SK-N-SH treated with all-trans-retinoic acid at 6 μM for 48 hours (cell line): ENCODE results near the gene C9orf78.

Source experiments
- ARNTL ChIP-seq: fragments of 450-650 bp; formaldehyde crosslinking; IDR thresholded peaks from 2 replicates; pipeline ENCODE4 v1.5.0; 2020; ENCODE audit warnings: low read depth, mild to moderate bottlenecking, moderate library complexity, borderline replicate concordance
- BACH2 ChIP-seq: fragments of 250-450 bp; sonication (Bioruptor Pico); IDR thresholded peaks from 2 replicates; pipeline ENCODE4 v1.9.0; 2021; ENCODE audit warnings: mild to moderate bottlenecking, borderline replicate concordance
- CREB5 ChIP-seq: fragments of 250-450 bp; sonication (Bioruptor Pico); IDR thresholded peaks from 2 replicates; pipeline ENCODE4 v1.5.1; 2020; ENCODE audit warnings: low read depth, mild to moderate bottlenecking, moderate library complexity
- ISL1 ChIP-seq: fragments of 250-450 bp; sonication (Bioruptor Pico); IDR thresholded peaks from 2 replicates; pipeline ENCODE4 v2.1.2; 2022; ENCODE audit warnings: mild to moderate bottlenecking, moderate library complexity
- OSR1 ChIP-seq: fragments of 250-450 bp; sonication (Bioruptor Pico); IDR thresholded peaks from 2 replicates; pipeline ENCODE4 v1.8.0; 2022; ENCODE audit warnings: moderate library complexity, mild to moderate bottlenecking, inconsistent platforms
- PPARA ChIP-seq: fragments of 250-450 bp; sonication (Bioruptor Pico); IDR thresholded peaks from 2 replicates; pipeline ENCODE4 v1.5.0; 2020; ENCODE audit warnings: mild to moderate bottlenecking, borderline replicate concordance
- RARB ChIP-seq: fragments of 250-450 bp; sonication (Bioruptor Pico); IDR thresholded peaks from 2 replicates; pipeline ENCODE4 v1.8.0; 2021; ENCODE audit warnings: mild to moderate bottlenecking, moderate library complexity
- TCF4 ChIP-seq: fragments of 250-450 bp; sonication (Bioruptor Pico); IDR thresholded peaks from 2 replicates; pipeline ENCODE4 v1.8.0; 2021; ENCODE audit warnings: mild to moderate bottlenecking, moderate library complexity, borderline replicate concordance
- TOX ChIP-seq: fragments of 250-450 bp; sonication (Bioruptor Pico); IDR thresholded peaks from 2 replicates; pipeline ENCODE4 v1.8.0; 2021; ENCODE audit warnings: mild to moderate bottlenecking, moderate library complexity, borderline replicate concordance
- ZFP30 ChIP-seq: fragments of 450-650 bp; formaldehyde crosslinking; IDR thresholded peaks from 2 replicates; pipeline ENCODE4 v1.5.0; 2022; ENCODE audit warnings: mild to moderate bottlenecking, moderate library complexity
- ZNF8 ChIP-seq: fragments of 450-650 bp; formaldehyde crosslinking; IDR thresholded peaks from 2 replicates; pipeline ENCODE4 v1.5.0; 2020; ENCODE audit warnings: mild to moderate bottlenecking, moderate library complexity
- TF ChIP-seq, protein P1 (sequence below): fragments of 250-450 bp; sonication (Bioruptor Pico); IDR thresholded peaks from 2 replicates; pipeline ENCODE4 v1.8.0; 2020; ENCODE audit warnings: mild to moderate bottlenecking, moderate library complexity, borderline replicate concordance
- TF ChIP-seq, protein P2 (sequence below): fragments of 250-450 bp; sonication (Bioruptor Pico); IDR thresholded peaks from 2 replicates; pipeline ENCODE4 v1.5.1; 2021; ENCODE audit warnings: mild to moderate bottlenecking, moderate library complexity

- TF ChIP-seq CREB5: no peak
- no peak for TF ChIP-seq ISL1
- no peak for TF ChIP-seq ZFP30 (CRISPR knock-in tag)
- TF ChIP-seq BACH2 (CRISPR knock-in tag): no peak
- TF ChIP-seq ARNTL: no peak
- no peak for TF ChIP-seq TOX (CRISPR knock-in tag)
- TF ChIP-seq, protein P1, sequence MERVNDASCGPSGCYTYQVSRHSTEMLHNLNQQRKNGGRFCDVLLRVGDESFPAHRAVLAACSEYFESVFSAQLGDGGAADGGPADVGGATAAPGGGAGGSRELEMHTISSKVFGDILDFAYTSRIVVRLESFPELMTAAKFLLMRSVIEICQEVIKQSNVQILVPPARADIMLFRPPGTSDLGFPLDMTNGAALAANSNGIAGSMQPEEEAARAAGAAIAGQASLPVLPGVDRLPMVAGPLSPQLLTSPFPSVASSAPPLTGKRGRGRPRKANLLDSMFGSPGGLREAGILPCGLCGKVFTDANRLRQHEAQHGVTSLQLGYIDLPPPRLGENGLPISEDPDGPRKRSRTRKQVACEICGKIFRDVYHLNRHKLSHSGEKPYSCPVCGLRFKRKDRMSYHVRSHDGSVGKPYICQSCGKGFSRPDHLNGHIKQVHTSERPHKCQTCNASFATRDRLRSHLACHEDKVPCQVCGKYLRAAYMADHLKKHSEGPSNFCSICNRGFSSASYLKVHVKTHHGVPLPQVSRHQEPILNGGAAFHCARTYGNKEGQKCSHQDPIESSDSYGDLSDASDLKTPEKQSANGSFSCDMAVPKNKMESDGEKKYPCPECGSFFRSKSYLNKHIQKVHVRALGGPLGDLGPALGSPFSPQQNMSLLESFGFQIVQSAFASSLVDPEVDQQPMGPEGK (CRISPR knock-in tag): no peak
- TF ChIP-seq, protein P2, sequence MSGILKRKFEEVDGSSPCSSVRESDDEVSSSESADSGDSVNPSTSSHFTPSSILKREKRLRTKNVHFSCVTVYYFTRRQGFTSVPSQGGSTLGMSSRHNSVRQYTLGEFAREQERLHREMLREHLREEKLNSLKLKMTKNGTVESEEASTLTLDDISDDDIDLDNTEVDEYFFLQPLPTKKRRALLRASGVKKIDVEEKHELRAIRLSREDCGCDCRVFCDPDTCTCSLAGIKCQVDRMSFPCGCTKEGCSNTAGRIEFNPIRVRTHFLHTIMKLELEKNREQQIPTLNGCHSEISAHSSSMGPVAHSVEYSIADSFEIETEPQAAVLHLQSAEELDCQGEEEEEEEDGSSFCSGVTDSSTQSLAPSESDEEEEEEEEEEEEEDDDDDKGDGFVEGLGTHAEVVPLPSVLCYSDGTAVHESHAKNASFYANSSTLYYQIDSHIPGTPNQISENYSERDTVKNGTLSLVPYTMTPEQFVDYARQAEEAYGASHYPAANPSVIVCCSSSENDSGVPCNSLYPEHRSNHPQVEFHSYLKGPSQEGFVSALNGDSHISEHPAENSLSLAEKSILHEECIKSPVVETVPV (CRISPR knock-in tag): no peak
- TF ChIP-seq OSR1 (CRISPR knock-in tag): no peak
- no peak for TF ChIP-seq RARB
- no peak for TF ChIP-seq PPARA (CRISPR knock-in tag)
- no peak for TF ChIP-seq ZNF8 (CRISPR knock-in tag)
- no peak for TF ChIP-seq TCF4
Observed at GRCh38 chr9:129811967-129812363, 23.1 kb downstream of the C9orf78 start.
